OCI-LY3 (cell line): ENCODE results near the gene PKD2L1.
A peak's percentile ranks its signal among the peaks of the same experiment; 100 is the strongest.

ENCODE experiments used
- H2AFZ ChIP-seq: fragments of 200-600, 300-600 bp; shearing (Covaris generic); 2 replicates; pipeline ENCODE4 v1.6.0; 2014; ENCODE audit warnings: antibody characterized with exemption, low read depth, low read length
- H3K27ac ChIP-seq: fragments of 200-600, 300-600 bp; sonication (generic); 2 replicates; pipeline ENCODE4 v1.5.1; 2014; ENCODE audit warnings: mild to moderate bottlenecking, low read length, moderate library complexity, mixed read lengths
- H3K27me3 ChIP-seq: fragments of 200-600, 300-600 bp; sonication (generic); 2 replicates; pipeline ENCODE4 v1.6.1; 2014; ENCODE audit warnings: low read depth, low read length, mixed read lengths
- H3K36me3 ChIP-seq: fragments of 200-600, 300-600 bp; sonication (generic); replicated peaks from 2 replicates; pipeline ENCODE3; 2014; ENCODE audit warnings: low read depth, low read length, mixed read lengths
- H3K4me1 ChIP-seq: fragments of 300-600, 200-600 bp; sonication (generic); 2 replicates; pipeline ENCODE4 v1.6.1; 2014; ENCODE audit warnings: low read length, mixed read lengths
- H3K4me2 ChIP-seq: fragments of 200-600, 300-600 bp; sonication (generic); 2 replicates; pipeline ENCODE4 v1.6.1; 2014; ENCODE audit warnings: low read length, mixed read lengths
- H3K4me3 ChIP-seq: fragments of 300-600, 200-600 bp; sonication (generic); 2 replicates; pipeline ENCODE4 v1.5.1; 2014; ENCODE audit warnings: antibody characterized with exemption, mild to moderate bottlenecking, low read length, moderate library complexity
- H3K79me2 ChIP-seq: fragments of 300-600, 200-600 bp; shearing (Covaris generic); 2 replicates; pipeline ENCODE4 v1.6.1; 2014; ENCODE audit warnings: mild to moderate bottlenecking, low read length, mixed read lengths
- H3K9ac ChIP-seq: fragments of 300-600, 200-600 bp; shearing (Covaris generic); 2 replicates; pipeline ENCODE4 v1.6.0; 2014; ENCODE audit warnings: mild to moderate bottlenecking, low read length, moderate library complexity
- H3K9me3 ChIP-seq: fragments of 200-600, 300-600 bp; shearing (Covaris generic); 2 replicates; pipeline ENCODE4 v1.6.1; 2014; ENCODE audit warnings: low read length, mixed read lengths; ENCODE audit not compliant: insufficient read depth
- H4K20me1 ChIP-seq: fragments of 200-600, 300-600 bp; sonication (generic); 2 replicates; pipeline ENCODE4 v1.6.1; 2016; ENCODE audit warnings: low read length, mixed read lengths; ENCODE audit not compliant: insufficient read depth
- EZH2phosphoT487 ChIP-seq: fragments of 200-600 bp; shearing (Covaris generic); IDR thresholded peaks from 2 replicates; pipeline ENCODE4 v1.6.1; 2018; ENCODE audit warnings: antibody characterized with exemption, mixed run types, low read depth
- TF ChIP-seq, protein P1 (sequence below): fragments of 200-600, 300-600 bp; sonication (generic); IDR thresholded peaks from 2 replicates; pipeline ENCODE4 v1.5.1; 2014; ENCODE audit warnings: antibody characterized with exemption, low read length, low read depth

The PKD2L1 gene

DNA sequence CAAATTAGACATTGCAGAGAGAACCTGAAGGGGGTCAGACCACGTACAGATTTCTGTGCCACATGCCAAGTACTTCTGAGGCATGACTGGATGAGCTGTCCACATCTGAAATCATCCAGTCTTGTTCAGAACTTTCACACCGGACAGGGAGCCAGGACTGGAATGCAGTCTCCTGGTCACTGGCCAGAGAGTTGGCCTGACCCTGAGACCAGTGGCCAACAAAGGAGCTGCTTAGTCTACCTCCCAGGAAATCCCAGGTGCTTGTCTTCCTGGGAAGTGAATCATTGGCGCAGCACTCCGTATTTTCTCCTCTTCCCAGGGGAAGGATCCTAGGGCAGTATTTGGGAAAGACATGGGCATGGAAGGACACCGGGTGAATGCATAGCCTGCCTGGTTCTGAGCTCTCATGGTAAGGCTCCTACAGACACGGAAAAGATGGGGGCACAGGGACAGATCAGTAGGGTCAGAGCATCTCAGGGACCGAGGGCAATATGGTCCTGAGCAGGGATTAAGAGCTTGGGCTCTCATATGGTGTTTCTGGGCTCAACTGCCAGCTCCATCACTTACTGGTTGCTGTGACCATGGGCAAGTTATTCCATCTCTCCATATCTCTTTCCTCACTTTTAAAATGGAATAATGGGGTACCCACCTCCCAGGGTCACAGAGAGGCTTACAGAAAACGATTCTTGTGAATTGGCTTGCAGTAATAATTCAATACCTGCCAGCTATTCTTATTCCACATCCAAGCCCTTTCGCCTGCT is 15.7 kb upstream of the PKD2L1 start:
- H3K4me2 ChIP-seq = peak overlapping the region; percentile 97
- H3K4me1 ChIP-seq = peaks cover 43% of the 10 kb centered on the region
- no peaks in the 10 kb centered on the region for H3K9me3 ChIP-seq
- H2AFZ ChIP-seq = no peak overlapping the region
- peak overlapping the region; percentile 85 for H3K27ac ChIP-seq
- H3K27me3 ChIP-seq = no peaks in the 10 kb centered on the region
- H3K79me2 ChIP-seq = peaks cover 45% of the 10 kb centered on the region
- H3K36me3 ChIP-seq = peaks cover 34% of the 10 kb centered on the region
- peaks cover 28% of the 10 kb centered on the region for H4K20me1 ChIP-seq
- TF ChIP-seq, protein P1, sequence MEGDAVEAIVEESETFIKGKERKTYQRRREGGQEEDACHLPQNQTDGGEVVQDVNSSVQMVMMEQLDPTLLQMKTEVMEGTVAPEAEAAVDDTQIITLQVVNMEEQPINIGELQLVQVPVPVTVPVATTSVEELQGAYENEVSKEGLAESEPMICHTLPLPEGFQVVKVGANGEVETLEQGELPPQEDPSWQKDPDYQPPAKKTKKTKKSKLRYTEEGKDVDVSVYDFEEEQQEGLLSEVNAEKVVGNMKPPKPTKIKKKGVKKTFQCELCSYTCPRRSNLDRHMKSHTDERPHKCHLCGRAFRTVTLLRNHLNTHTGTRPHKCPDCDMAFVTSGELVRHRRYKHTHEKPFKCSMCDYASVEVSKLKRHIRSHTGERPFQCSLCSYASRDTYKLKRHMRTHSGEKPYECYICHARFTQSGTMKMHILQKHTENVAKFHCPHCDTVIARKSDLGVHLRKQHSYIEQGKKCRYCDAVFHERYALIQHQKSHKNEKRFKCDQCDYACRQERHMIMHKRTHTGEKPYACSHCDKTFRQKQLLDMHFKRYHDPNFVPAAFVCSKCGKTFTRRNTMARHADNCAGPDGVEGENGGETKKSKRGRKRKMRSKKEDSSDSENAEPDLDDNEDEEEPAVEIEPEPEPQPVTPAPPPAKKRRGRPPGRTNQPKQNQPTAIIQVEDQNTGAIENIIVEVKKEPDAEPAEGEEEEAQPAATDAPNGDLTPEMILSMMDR = no peak
- TF ChIP-seq EZH2phosphoT487 = no peak
- H3K4me3 ChIP-seq = peak overlapping the region; percentile 100
- peak overlapping the region; percentile 100 for H3K9ac ChIP-seq

DNA sequence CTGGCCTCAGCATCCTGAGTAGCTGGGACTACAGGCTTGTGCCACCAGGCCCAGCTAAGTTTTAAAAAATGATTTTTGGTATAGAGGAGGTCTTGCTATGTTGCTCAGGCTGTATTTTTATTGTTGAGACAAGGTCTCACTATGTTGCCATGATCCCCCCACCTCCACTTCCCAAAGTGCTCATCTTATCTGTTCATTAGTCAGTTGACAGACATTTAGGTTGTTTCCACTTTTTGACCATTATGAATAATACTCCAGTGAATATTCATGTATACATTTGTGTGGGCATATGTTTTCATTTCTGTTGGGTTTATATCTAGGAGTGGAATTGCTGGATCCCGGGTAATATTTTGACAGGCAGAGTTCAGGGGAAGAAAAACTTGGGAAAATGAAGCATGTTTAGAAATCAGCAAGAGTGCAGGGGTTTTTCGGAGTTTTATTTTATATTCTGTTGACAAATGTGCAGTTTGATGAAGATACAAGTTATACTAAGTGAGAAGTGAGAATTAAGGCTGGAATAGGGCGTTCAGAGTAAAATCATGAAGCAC is 14.3 kb upstream of the PKD2L1 start:
- Histone ChIP-seq H4K20me1 (peaks cover 13% of the 10 kb centered on the region), H3K4me1 (peaks cover 51% of the 10 kb centered on the region), H2AFZ (no peak overlapping the region), H3K36me3 (peaks cover 20% of the 10 kb centered on the region), H3K27me3 (no peaks in the 10 kb centered on the region), H3K9ac (no peak overlapping the region), H3K9me3 (no peaks in the 10 kb centered on the region), H3K4me3 (no peak overlapping the region), H3K4me2 (no peak overlapping the region), H3K27ac (no peak overlapping the region), H3K79me2 (peaks cover 31% of the 10 kb centered on the region)
- TF ChIP-seq, protein P1 = no peak
- no peak for TF ChIP-seq EZH2phosphoT487

DNA sequence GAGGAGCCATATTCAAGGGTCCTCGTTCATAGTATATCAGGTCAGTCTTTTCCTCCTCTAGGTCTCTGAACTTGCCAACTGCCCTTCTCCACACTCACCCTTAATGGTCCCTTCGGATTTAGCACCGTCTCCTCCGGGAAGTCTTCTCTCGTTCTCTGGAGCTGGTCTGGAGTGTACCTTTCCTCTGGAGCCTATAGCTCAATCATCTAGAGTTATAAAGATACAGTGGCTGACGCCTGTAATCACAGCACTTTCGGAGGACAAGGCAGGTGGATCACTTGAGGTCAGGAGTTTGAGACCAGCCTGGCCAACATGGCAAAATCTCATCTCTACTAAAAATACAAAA is 12.6 kb upstream of the PKD2L1 start:
- Histone ChIP-seq H2AFZ (peak overlapping the region; percentile 74; the same call in 1 of the 2 replicates), H3K4me2 (no peak overlapping the region), H3K9me3 (no peaks in the 10 kb centered on the region), H4K20me1 (no peaks in the 10 kb centered on the region), H3K27ac (no peak overlapping the region), H3K4me3 (no peak overlapping the region), H3K79me2 (peaks cover 13% of the 10 kb centered on the region), H3K4me1 (peaks cover 50% of the 10 kb centered on the region), H3K27me3 (no peaks in the 10 kb centered on the region), H3K9ac (no peak overlapping the region), H3K36me3 (peaks cover 3% of the 10 kb centered on the region)
- TF ChIP-seq EZH2phosphoT487 = no peak
- TF ChIP-seq, protein P1 = no peak

DNA sequence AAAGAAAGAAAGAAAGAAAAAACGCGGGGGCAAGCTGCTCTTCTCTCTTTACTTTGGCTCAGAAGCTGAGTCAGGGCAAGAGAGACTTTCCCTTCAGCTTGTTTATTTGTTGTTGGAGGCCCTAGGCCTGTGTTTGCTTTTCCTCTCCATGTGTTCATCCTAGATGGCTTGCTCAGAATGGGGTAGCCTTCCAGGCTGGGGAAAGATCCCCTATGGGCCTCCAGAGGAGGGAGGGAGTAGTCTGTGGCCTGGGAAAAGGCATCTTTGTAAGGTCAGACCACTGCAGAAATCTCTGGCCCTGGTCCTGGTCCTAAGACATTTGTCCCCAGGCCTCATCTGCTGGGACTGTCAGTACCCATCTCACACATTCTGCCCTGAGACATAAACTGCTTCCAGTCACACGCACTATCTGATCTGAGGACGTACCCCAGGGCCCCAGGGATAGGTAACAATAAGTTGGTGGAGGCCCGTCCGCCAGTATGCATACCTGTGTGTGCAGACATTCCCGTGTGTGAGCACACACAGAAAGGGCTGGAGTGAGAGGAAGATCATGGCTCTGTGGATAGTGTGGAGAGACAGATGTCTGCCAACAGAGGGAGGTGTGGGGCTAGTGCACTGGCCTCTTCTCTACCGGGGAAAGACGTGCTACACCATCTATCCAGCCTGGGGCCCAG is 12.1 kb upstream of the PKD2L1 start:
- no peak overlapping the region for H3K4me2 ChIP-seq
- peaks cover 8% of the 10 kb centered on the region for H3K79me2 ChIP-seq
- no peak overlapping the region for H3K9ac ChIP-seq
- peak overlapping the region; percentile 74; the same call in 1 of the 2 replicates for H2AFZ ChIP-seq
- no peak overlapping the region for H3K4me3 ChIP-seq
- no peak for TF ChIP-seq EZH2phosphoT487
- TF ChIP-seq, protein P1 = peak; percentile 46
- H3K27me3 ChIP-seq = no peaks in the 10 kb centered on the region
- H3K27ac ChIP-seq = no peak overlapping the region
- peaks cover 50% of the 10 kb centered on the region for H3K4me1 ChIP-seq
- H4K20me1 ChIP-seq = no peaks in the 10 kb centered on the region
- no peaks in the 10 kb centered on the region for H3K36me3 ChIP-seq
- no peaks in the 10 kb centered on the region for H3K9me3 ChIP-seq
